ENCODE data around the gene COPS9.

COPS9 gene

GRCh38 chr2:240165661-240166060, 29.6 kb upstream of the COPS9 start:
- no peak for DNase-seq

GRCh38 chr2:240165034-240165433, 28.9 kb upstream of the COPS9 start:
- DNase-seq = no peak

GRCh38 chr2:240164586-240164985, 28.5 kb upstream of the COPS9 start:
- no peak for DNase-seq

GRCh38 chr2:240163844-240164574, 27.9 kb upstream of the COPS9 start:
- no peak for DNase-seq

GRCh38 chr2:240162939-240163714, 27.0 kb upstream of the COPS9 start:
- no peak for DNase-seq

GRCh38 chr2:240162531-240162930, 26.4 kb upstream of the COPS9 start:
- DNase-seq = no peak

GRCh38 chr2:240162032-240162431, 25.9 kb upstream of the COPS9 start:
- no peak for DNase-seq

GRCh38 chr2:240161087-240161750, 25.1 kb upstream of the COPS9 start:
- DNase-seq = no peak

GRCh38 chr2:240160291-240161086, 24.4 kb upstream of the COPS9 start:
- DNase-seq = no peak

GRCh38 chr2:240159251-240159839, 23.2 kb upstream of the COPS9 start:
- DNase-seq = no peak

- no peak for DNase-seq
Measured at GRCh38 chr2:240157147-240157470, 21.0 kb upstream of the COPS9 start.

GRCh38 chr2:240156435-240157146, 20.5 kb upstream of the COPS9 start:
- DNase-seq = no peak

- DNase-seq = no peak
Measured at GRCh38 chr2:240155745-240156390, 19.8 kb upstream of the COPS9 start.

- DNase-seq = no peak
Measured at GRCh38 chr2:240155048-240155744, 19.1 kb upstream of the COPS9 start.

- DNase-seq = no peak
Measured at GRCh38 chr2:240154606-240155005, 18.5 kb upstream of the COPS9 start.

GRCh38 chr2:240153418-240153817, 17.3 kb upstream of the COPS9 start:
- no peak for DNase-seq

- no peak for DNase-seq
Measured at GRCh38 chr2:240151477-240152031, 15.4 kb upstream of the COPS9 start.

- no peak for DNase-seq
Measured at GRCh38 chr2:240149943-240150784, 14.1 kb upstream of the COPS9 start.

GRCh38 chr2:240147911-240148587, 11.9 kb upstream of the COPS9 start:
- no peak for DNase-seq

Data from bone marrow (tissue), 2 donors.